Natural killer cell (primary cell): ENCODE results near the gene CHN2. TPM values are rescaled to one million over a fixed set of nuclear protein-coding genes. Genes with fewer than 3 reads are reported as not detected.

Source experiments
- ATAC-seq, 3 donors: fragments of 150-1000 bp in 2 of 3; fragments of 200-7000 bp in 1 of 3; cut with Tn5 transposase; 1 replicate in 1 of 3; 2 replicates in 2 of 3; pipeline ENCODE4 v1.10.0; 2021; ENCODE audit warnings: mild to moderate bottlenecking in 2 of 3, moderate library complexity in 2 of 3
- DNase-seq, 2 donors: peaks; one replicate each; pipeline versions ENCODE4 v3.0.0 to v3.0.0-alpha.2; 2013 to 2021; ENCODE audit warnings: mixed read lengths in 1 of 2
- H3K27ac ChIP-seq: one replicate; pipeline ENCODE4 v1.5.1; 2013; ENCODE audit warnings: mild to moderate bottlenecking, low read length
- H3K27me3 ChIP-seq: one replicate; pipeline ENCODE4 v1.6.1; 2013; ENCODE audit warnings: low read length; ENCODE audit not compliant: control insufficient read depth, insufficient read depth
- H3K36me3 ChIP-seq: one replicate; pipeline ENCODE4 v1.6.1; 2013; ENCODE audit warnings: low read length; ENCODE audit not compliant: control insufficient read depth, insufficient read depth
- H3K4me1 ChIP-seq: one replicate; pipeline ENCODE4 v1.6.1; 2013; ENCODE audit warnings: low read length; ENCODE audit not compliant: control insufficient read depth, insufficient read depth
- H3K4me3 ChIP-seq: one replicate; pipeline ENCODE4 v1.5.1; 2013; ENCODE audit warnings: low read length
- H3K9me3 ChIP-seq: one replicate; pipeline ENCODE4 v1.6.1; 2013; ENCODE audit warnings: low read length; ENCODE audit not compliant: control insufficient read depth, insufficient read depth
- H3K27ac Mint-ChIP-seq, 2 donors: one replicate each; pipeline ENCODE4 v1.8.0; 2022; ENCODE audit warnings: mild to moderate bottlenecking in 2 of 2, mixed read lengths in 2 of 2, moderate library complexity in 1 of 2
- H3K27me3 Mint-ChIP-seq, 2 donors: one replicate each; pipeline ENCODE4 v1.8.0; 2022; ENCODE audit warnings: low read depth in 2 of 2, mixed read lengths in 2 of 2
- H3K36me3 Mint-ChIP-seq: one replicate; pipeline ENCODE4 v1.8.0; 2022; ENCODE audit warnings: mixed read lengths
- H3K4me1 Mint-ChIP-seq, 2 donors: one replicate each; pipeline ENCODE4 v1.8.0; 2022; ENCODE audit warnings: mixed read lengths in 2 of 2
- H3K4me3 Mint-ChIP-seq: one replicate; pipeline ENCODE4 v1.8.0; 2022; ENCODE audit warnings: mild to moderate bottlenecking, moderate library complexity, mixed read lengths
- H3K9me3 Mint-ChIP-seq, 2 donors: one replicate each; pipeline ENCODE4 v1.8.0; 2022; ENCODE audit warnings: mixed read lengths in 2 of 2
- WGBS: methylation state at CpG from one replicate; pipeline ENCODE4 v1.1.7; 2013; ENCODE audit warnings: missing lambda C conversion rate; ENCODE audit not compliant: insufficient coverage; 5-methylcytosine and 5-hydroxymethylcytosine counted together
- intact Hi-C: fragments of 100-400 bp; cut with micrococcal nuclease; formaldehyde crosslinking; loops from one replicate; pipeline ENCODE4 v1.14.2; 2022
- total RNA-seq, 4 donors: library from RNA; stranded (reverse); fragments of 120-200 nt in 1 of 4; gene quantifications; one replicate each; pipeline versions ENCODE4 v1.2.3 to v1.2.4, GENCODE V29; 2013 to 2022
- TF ChIP-seq, protein P1 (sequence below): fragments of 200-600 bp; IDR thresholded peaks from one replicate; pipeline ENCODE4 v1.8.0; 2022; ENCODE audit warnings: antibody characterized with exemption

The CHN2 gene
- total RNA-seq, 3 donors from 2014 or later (not counting 1 experiment from before 2014, with no cell fraction given) = 23.2 to 40.6 (median 30.2) TPM

DNA sequence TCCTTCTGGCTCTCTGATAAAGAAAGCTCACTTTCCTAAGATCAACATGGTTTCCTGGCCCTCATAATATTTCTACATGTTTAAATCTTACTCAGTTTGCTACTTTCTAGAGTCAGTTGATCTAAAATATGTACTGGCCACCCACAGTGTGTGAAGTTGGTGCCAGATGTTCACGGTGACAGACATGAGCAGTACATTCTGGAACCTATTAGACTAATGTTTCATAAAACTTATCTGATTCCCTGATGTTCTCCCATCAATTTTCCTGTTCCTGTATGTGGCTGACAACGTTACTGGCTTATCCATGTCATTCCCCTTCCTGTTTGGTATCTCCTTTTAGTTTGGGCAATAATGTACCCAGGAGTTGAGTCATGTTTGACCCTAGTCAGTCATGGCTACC, 34.5 kb upstream of the CHN2 start:
- WGBS = 76% methylated on average over 2 of the region's 2 CpGs
- Mint-ChIP-seq H3K36me3 (no peaks in the 10 kb centered on the region), H3K4me3 (no peak overlapping the region), H3K9me3 (no peaks in the 10 kb centered on the region), H3K27ac (no peak overlapping the region), H3K27me3 (peaks cover 7 to 10% of the 10 kb centered on the region in 2 donors), H3K4me1 (peaks cover 24 to 26% of the 10 kb centered on the region in 2 donors)
- Histone ChIP-seq H3K27me3 (no peaks in the 10 kb centered on the region), H3K27ac (no peak overlapping the region), H3K4me1 (peaks cover 12% of the 10 kb centered on the region), H3K9me3 (no peaks in the 10 kb centered on the region), H3K36me3 (no peaks in the 10 kb centered on the region), H3K4me3 (no peak overlapping the region)
- intact Hi-C loops = no loop called here
- DNase-seq = no peak
- TF ChIP-seq, protein P1, sequence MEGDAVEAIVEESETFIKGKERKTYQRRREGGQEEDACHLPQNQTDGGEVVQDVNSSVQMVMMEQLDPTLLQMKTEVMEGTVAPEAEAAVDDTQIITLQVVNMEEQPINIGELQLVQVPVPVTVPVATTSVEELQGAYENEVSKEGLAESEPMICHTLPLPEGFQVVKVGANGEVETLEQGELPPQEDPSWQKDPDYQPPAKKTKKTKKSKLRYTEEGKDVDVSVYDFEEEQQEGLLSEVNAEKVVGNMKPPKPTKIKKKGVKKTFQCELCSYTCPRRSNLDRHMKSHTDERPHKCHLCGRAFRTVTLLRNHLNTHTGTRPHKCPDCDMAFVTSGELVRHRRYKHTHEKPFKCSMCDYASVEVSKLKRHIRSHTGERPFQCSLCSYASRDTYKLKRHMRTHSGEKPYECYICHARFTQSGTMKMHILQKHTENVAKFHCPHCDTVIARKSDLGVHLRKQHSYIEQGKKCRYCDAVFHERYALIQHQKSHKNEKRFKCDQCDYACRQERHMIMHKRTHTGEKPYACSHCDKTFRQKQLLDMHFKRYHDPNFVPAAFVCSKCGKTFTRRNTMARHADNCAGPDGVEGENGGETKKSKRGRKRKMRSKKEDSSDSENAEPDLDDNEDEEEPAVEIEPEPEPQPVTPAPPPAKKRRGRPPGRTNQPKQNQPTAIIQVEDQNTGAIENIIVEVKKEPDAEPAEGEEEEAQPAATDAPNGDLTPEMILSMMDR = no peak
- ATAC-seq = no peak

DNA sequence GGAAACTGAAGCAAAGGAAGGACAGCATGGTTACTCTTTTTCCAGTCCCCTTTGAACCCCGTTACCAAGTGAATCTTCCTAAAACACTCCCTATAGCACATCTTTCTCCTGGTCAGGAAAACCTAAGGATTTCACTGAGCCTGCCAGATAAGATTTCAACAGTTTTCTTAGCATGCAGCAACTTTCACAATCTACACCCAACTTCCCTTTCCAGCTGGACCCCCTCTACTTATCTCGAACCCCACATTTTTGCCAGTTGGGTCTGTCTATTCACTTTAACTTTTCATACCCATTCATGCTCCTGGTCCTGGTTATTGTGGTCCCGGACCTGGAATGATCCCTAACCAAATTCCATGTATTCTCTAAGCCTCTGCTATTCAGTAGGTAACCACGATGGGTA, 33.3 kb upstream of the CHN2 start:
- intact Hi-C loops = no loop called here
- ATAC-seq = no peak
- H3K27ac Mint-ChIP-seq = no peak overlapping the region
- Histone ChIP-seq H3K4me3 (no peak overlapping the region), H3K27me3 (no peaks in the 10 kb centered on the region), H3K4me1 (peaks cover 6% of the 10 kb centered on the region), H3K9me3 (peaks cover 4% of the 10 kb centered on the region), H3K27ac (no peak overlapping the region), H3K36me3 (no peaks in the 10 kb centered on the region)
- H3K36me3 Mint-ChIP-seq = peaks cover 10% of the 10 kb centered on the region
- peaks cover 14 to 17% of the 10 kb centered on the region in 2 donors for H3K4me1 Mint-ChIP-seq
- 68% methylated on average over 3 of the region's 4 CpGs for WGBS
- H3K9me3 Mint-ChIP-seq = peaks cover 0 to 2% of the 10 kb centered on the region in 2 donors
- no peak overlapping the region for H3K4me3 Mint-ChIP-seq
- no peak for DNase-seq
- TF ChIP-seq, protein P1 = no peak
- H3K27me3 Mint-ChIP-seq = peaks cover 16 to 17% of the 10 kb centered on the region in 2 donors

DNA sequence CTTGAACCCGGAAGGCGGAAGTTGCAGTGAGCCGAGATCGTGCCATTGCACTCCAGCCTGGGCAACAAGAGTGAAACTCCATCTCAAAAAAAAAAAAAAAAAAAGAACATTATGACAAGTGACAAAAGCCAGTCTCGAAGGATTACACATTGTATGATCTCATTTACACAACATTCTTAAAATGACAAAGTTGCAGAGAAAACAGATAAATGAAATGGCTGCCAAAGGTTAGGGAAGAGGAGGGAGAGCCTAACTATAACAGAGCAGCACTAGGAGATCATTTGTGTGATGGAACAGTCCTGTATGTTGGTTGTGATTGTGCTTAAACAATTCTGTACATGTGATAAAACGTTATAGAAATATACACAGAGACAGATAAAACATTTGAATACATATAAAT, 32.0 kb upstream of the CHN2 start:
- ATAC-seq (no peak), DNase-seq (no peak)
- WGBS = 100% methylated on average over 2 of the region's 6 CpGs
- H3K27ac Mint-ChIP-seq = no peak overlapping the region
- no peaks in the 10 kb centered on the region for H3K4me1 ChIP-seq
- H3K9me3 ChIP-seq = peaks cover 4% of the 10 kb centered on the region
- no peaks in the 10 kb centered on the region for H3K27me3 ChIP-seq
- H3K36me3 ChIP-seq = no peaks in the 10 kb centered on the region
- no peak overlapping the region for H3K27ac ChIP-seq
- H3K4me1 Mint-ChIP-seq = peaks cover under 1 to 5% of the 10 kb centered on the region in 2 donors
- intact Hi-C loops = no loop called here
- peaks cover 14% of the 10 kb centered on the region for H3K36me3 Mint-ChIP-seq
- H3K9me3 Mint-ChIP-seq = peaks cover 2 to 3% of the 10 kb centered on the region in 2 donors
- TF ChIP-seq, protein P1 = no peak
- peaks cover 22 to 24% of the 10 kb centered on the region in 2 donors for H3K27me3 Mint-ChIP-seq
- no peak overlapping the region for H3K4me3 ChIP-seq
- no peak overlapping the region for H3K4me3 Mint-ChIP-seq

DNA sequence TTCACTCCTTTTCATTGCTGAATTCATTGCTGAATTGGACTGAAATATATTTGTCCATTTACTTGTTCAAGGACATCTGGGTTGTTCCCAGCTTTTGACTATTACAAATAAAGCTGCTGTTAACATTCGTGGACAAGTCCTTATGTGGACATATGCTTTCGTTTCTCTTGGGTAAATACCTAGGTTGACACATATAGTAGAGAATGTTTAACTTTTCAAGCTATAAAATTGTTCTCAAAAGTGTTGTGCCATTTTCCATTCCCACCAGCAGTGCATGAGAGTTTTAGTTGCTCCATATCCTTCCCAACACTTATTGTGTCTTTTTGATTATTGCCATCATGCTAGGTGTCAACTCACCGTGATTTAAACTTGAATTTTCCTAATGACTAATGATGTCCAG, 30.7 kb upstream of the CHN2 start:
- no peak overlapping the region for H3K27ac ChIP-seq
- intact Hi-C loops = no loop called here

More for the DNA sequence above, 30.7 kb upstream of the CHN2 start:
- Mint-ChIP-seq H3K27me3 (peaks cover 22 to 29% of the 10 kb centered on the region in 2 donors), H3K27ac (no peak overlapping the region), H3K4me1 (no peaks in the 10 kb centered on the region), H3K9me3 (peaks cover 2 to 3% of the 10 kb centered on the region in 2 donors), H3K4me3 (no peak overlapping the region), H3K36me3 (peaks cover 14% of the 10 kb centered on the region)
- Histone ChIP-seq H3K4me1 (no peaks in the 10 kb centered on the region), H3K36me3 (no peaks in the 10 kb centered on the region), H3K27me3 (peaks cover 2% of the 10 kb centered on the region), H3K9me3 (peaks cover 4% of the 10 kb centered on the region), H3K4me3 (no peak overlapping the region)
- TF ChIP-seq, protein P1 = no peak
- ATAC-seq (no peak), DNase-seq (no peak)
- WGBS = 100% methylated on average over 3 of the region's 3 CpGs
